Karpas-422 (cell line): Measurements from ENCODE around the gene CAVIN2. TPM values are rescaled to one million over a fixed set of nuclear protein-coding genes. Genes with fewer than 3 reads are reported as not detected.

Source experiments
- DNase-seq: peaks from one replicate; pipeline ENCODE4 v3.0.0-alpha.2; 2015
- H2AFZ ChIP-seq: fragments of 200-600 bp; sonication (generic); 2 replicates; pipeline ENCODE4 v1.6.1; 2014; ENCODE audit warnings: antibody characterized with exemption, low read length, mixed read lengths
- H3K27ac ChIP-seq: fragments of 200-600 bp; sonication (generic); 2 replicates; pipeline ENCODE4 v1.5.1; 2014; ENCODE audit warnings: mild to moderate bottlenecking, low read length, moderate library complexity
- H3K27me3 ChIP-seq: fragments of 200-600 bp; sonication (generic); 2 replicates; pipeline ENCODE4 v1.6.1; 2014; ENCODE audit warnings: low read length, mixed read lengths
- H3K36me3 ChIP-seq: fragments of 200-600 bp; sonication (generic); 2 replicates; pipeline ENCODE4 v1.6.1; 2014; ENCODE audit warnings: low read length, mixed read lengths; ENCODE audit not compliant: insufficient read depth
- H3K4me1 ChIP-seq: fragments of 200-600 bp; sonication (generic); 2 replicates; pipeline ENCODE4 v1.6.1; 2014; ENCODE audit warnings: mild to moderate bottlenecking, low read length, mixed read lengths
- H3K4me2 ChIP-seq: fragments of 200-600 bp; sonication (generic); 2 replicates; pipeline ENCODE4 v1.6.1; 2014; ENCODE audit warnings: low read length, low read depth, mild to moderate bottlenecking; ENCODE audit not compliant: poor library complexity, severe bottlenecking
- H3K4me3 ChIP-seq: fragments of 200-600 bp; sonication (generic); 2 replicates; pipeline ENCODE4 v1.5.1; 2014; ENCODE audit warnings: mild to moderate bottlenecking, antibody characterized with exemption, low read length, mixed read lengths
- H3K79me2 ChIP-seq: fragments of 200-600 bp; sonication (generic); 2 replicates; pipeline ENCODE4 v1.6.1; 2014; ENCODE audit warnings: mild to moderate bottlenecking, low read length, mixed read lengths
- H3K9ac ChIP-seq: fragments of 200-600 bp; sonication (generic); 2 replicates; pipeline ENCODE4 v1.6.0; 2014; ENCODE audit warnings: low read length
- H3K9me2 ChIP-seq: fragments of 200-600 bp; sonication (generic), shearing (Covaris generic); replicated peaks from 2 replicates; pipeline ENCODE4 v1.6.0; 2014; ENCODE audit warnings: mild to moderate bottlenecking, low read length, moderate library complexity; ENCODE audit not compliant: insufficient read depth
- H3K9me3 ChIP-seq: fragments of 300-700, 200-600 bp; sonication (generic); 2 replicates; pipeline ENCODE4 v1.6.1; 2014; ENCODE audit warnings: low read length, mixed read lengths
- H4K20me1 ChIP-seq: fragments of 200-600 bp; sonication (generic); 2 replicates; pipeline ENCODE4 v1.6.1; 2014; ENCODE audit warnings: mild to moderate bottlenecking, antibody characterized with exemption, low read length, low read depth; ENCODE audit not compliant: insufficient read depth
- total RNA-seq: library from RNA; depleted of rRNA; stranded (reverse); fragments of >200 nt; shearing (Covaris generic); gene quantifications from 2 replicates; pipeline ENCODE4 v1.2.3, GENCODE V29; 2014; ENCODE audit warnings: low replicate concordance

CAVIN2 gene
- total RNA-seq, 1 experiment from 2014 or later, result 3.1 TPM

- no peak for DNase-seq
Measured at GRCh38 chr2:191824398-191824797, 22.5 kb downstream of the CAVIN2 start.

GRCh38 chr2:191821078-191821477 is 25.8 kb downstream of the CAVIN2 start:
- H3K9me2 ChIP-seq, result no peaks in the 10 kb centered on the region
- H3K36me3 ChIP-seq, result no peaks in the 10 kb centered on the region
- H2AFZ ChIP-seq, result no peak overlapping the region; the same call in 1 of the 2 replicates
- no peaks in the 10 kb centered on the region for H3K27me3 ChIP-seq
- no peak overlapping the region for H3K4me3 ChIP-seq
- DNase-seq, result no peak
- no peaks in the 10 kb centered on the region for H3K9me3 ChIP-seq
- H3K79me2 ChIP-seq, result no peaks in the 10 kb centered on the region
- H4K20me1 ChIP-seq, result no peaks in the 10 kb centered on the region
- H3K4me2 ChIP-seq, result no peak overlapping the region
- peaks cover 16% of the 10 kb centered on the region for H3K4me1 ChIP-seq
- no peak overlapping the region for H3K27ac ChIP-seq
- H3K9ac ChIP-seq, result no peak overlapping the region

More at GRCh38 chr2:191824398-191824797, 22.5 kb downstream of the CAVIN2 start:
- H2AFZ ChIP-seq, result no peak overlapping the region
- H3K4me3 ChIP-seq, result no peak overlapping the region
- no peaks in the 10 kb centered on the region for H4K20me1 ChIP-seq
- H3K27ac ChIP-seq, result no peak overlapping the region
- H3K9me3 ChIP-seq, result no peaks in the 10 kb centered on the region
- no peaks in the 10 kb centered on the region for H3K27me3 ChIP-seq
- no peaks in the 10 kb centered on the region for H3K79me2 ChIP-seq
- no peaks in the 10 kb centered on the region for H3K9me2 ChIP-seq
- no peak overlapping the region for H3K9ac ChIP-seq
- no peak overlapping the region for H3K4me2 ChIP-seq
- no peaks in the 10 kb centered on the region for H3K36me3 ChIP-seq
- peaks cover 6% of the 10 kb centered on the region; the same call in 1 of the 2 replicates for H3K4me1 ChIP-seq

GRCh38 chr2:191818725-191819350 is 28.1 kb downstream of the CAVIN2 start:
- Histone ChIP-seq H3K9ac (peak overlapping the region; percentile 29; the same call in 1 of the 2 replicates), H3K4me3 (peak overlapping the region; percentile 47; the same call in 1 of the 2 replicates), H3K4me2 (peak overlapping the region; percentile 58), H3K27ac (no peak overlapping the region), H3K36me3 (no peaks in the 10 kb centered on the region), H2AFZ (peak overlapping the region; percentile 67), H3K27me3 (no peaks in the 10 kb centered on the region), H3K9me2 (no peaks in the 10 kb centered on the region), H3K79me2 (no peaks in the 10 kb centered on the region), H3K4me1 (peaks cover 16% of the 10 kb centered on the region), H4K20me1 (no peaks in the 10 kb centered on the region), H3K9me3 (no peaks in the 10 kb centered on the region)
- peak; percentile 47 for DNase-seq

GRCh38 chr2:191818133-191818532 is 28.8 kb downstream of the CAVIN2 start:
- Histone ChIP-seq H3K4me2 (no peak overlapping the region), H3K4me3 (no peak overlapping the region), H3K9ac (no peak overlapping the region), H4K20me1 (no peaks in the 10 kb centered on the region), H3K4me1 (peaks cover 16% of the 10 kb centered on the region), H3K27me3 (no peaks in the 10 kb centered on the region), H3K9me3 (no peaks in the 10 kb centered on the region), H3K79me2 (no peaks in the 10 kb centered on the region), H3K27ac (no peak overlapping the region), H2AFZ (no peak overlapping the region), H3K9me2 (no peaks in the 10 kb centered on the region), H3K36me3 (no peaks in the 10 kb centered on the region)
- DNase-seq, result no peak

- H3K4me2 ChIP-seq, result no peak overlapping the region
- DNase-seq, result no peak
- no peaks in the 10 kb centered on the region for H3K79me2 ChIP-seq
- no peaks in the 10 kb centered on the region for H3K27me3 ChIP-seq
- no peak overlapping the region for H2AFZ ChIP-seq
- no peaks in the 10 kb centered on the region for H3K36me3 ChIP-seq
- peaks cover 10% of the 10 kb centered on the region for H3K4me1 ChIP-seq
- no peak overlapping the region for H3K4me3 ChIP-seq
- H3K9ac ChIP-seq, result no peak overlapping the region
- no peaks in the 10 kb centered on the region for H4K20me1 ChIP-seq
- no peaks in the 10 kb centered on the region for H3K9me3 ChIP-seq
- H3K27ac ChIP-seq, result no peak overlapping the region
- H3K9me2 ChIP-seq, result no peaks in the 10 kb centered on the region
Measured at GRCh38 chr2:191815010-191815409, 31.9 kb downstream of the CAVIN2 start.

- H3K9ac ChIP-seq, result no peak overlapping the region
- no peak for DNase-seq
- H3K27me3 ChIP-seq, result no peaks in the 10 kb centered on the region
- H4K20me1 ChIP-seq, result no peaks in the 10 kb centered on the region
- H2AFZ ChIP-seq, result no peak overlapping the region
- no peak overlapping the region for H3K27ac ChIP-seq
- H3K9me3 ChIP-seq, result no peaks in the 10 kb centered on the region
- no peaks in the 10 kb centered on the region for H3K9me2 ChIP-seq
- H3K79me2 ChIP-seq, result no peaks in the 10 kb centered on the region
- H3K4me2 ChIP-seq, result no peak overlapping the region
- no peak overlapping the region for H3K4me3 ChIP-seq
- H3K4me1 ChIP-seq, result peaks cover 6% of the 10 kb centered on the region
- H3K36me3 ChIP-seq, result no peaks in the 10 kb centered on the region
Measured at GRCh38 chr2:191813943-191814342, 32.9 kb downstream of the CAVIN2 start.

GRCh38 chr2:191811807-191812602 is 34.9 kb downstream of the CAVIN2 start:
- H2AFZ ChIP-seq, result no peak overlapping the region

GRCh38 chr2:191806396-191806795 is 40.5 kb downstream of the CAVIN2 start:
- Histone ChIP-seq H3K36me3 (no peaks in the 10 kb centered on the region), H3K4me1 (no peaks in the 10 kb centered on the region), H3K9me2 (no peaks in the 10 kb centered on the region)

More at GRCh38 chr2:191811807-191812602, 34.9 kb downstream of the CAVIN2 start:
- Histone ChIP-seq H3K9me2 (no peaks in the 10 kb centered on the region), H3K9me3 (no peaks in the 10 kb centered on the region), H3K79me2 (no peaks in the 10 kb centered on the region), H3K4me3 (no peak overlapping the region), H3K9ac (no peak overlapping the region), H4K20me1 (no peaks in the 10 kb centered on the region), H3K36me3 (no peaks in the 10 kb centered on the region), H3K27ac (no peak overlapping the region), H3K27me3 (no peaks in the 10 kb centered on the region), H3K4me2 (no peak overlapping the region), H3K4me1 (no peaks in the 10 kb centered on the region)
- DNase-seq, result peak; percentile 76

More at GRCh38 chr2:191806396-191806795, 40.5 kb downstream of the CAVIN2 start:
- no peaks in the 10 kb centered on the region for H3K79me2 ChIP-seq
- no peaks in the 10 kb centered on the region for H4K20me1 ChIP-seq
- no peaks in the 10 kb centered on the region for H3K9me3 ChIP-seq
- no peak overlapping the region for H3K27ac ChIP-seq
- H3K27me3 ChIP-seq, result no peaks in the 10 kb centered on the region
- no peak overlapping the region for H2AFZ ChIP-seq
- no peak overlapping the region for H3K4me2 ChIP-seq
- H3K9ac ChIP-seq, result no peak overlapping the region
- DNase-seq, result no peak
- no peak overlapping the region for H3K4me3 ChIP-seq
